HG03097 (cell line): ENCODE results near the gene FNBP1.

Experiments
- ATAC-seq: cut with Tn5 transposase; IDR thresholded peaks from one replicate; pipeline ENCODE4 v1.9.1; 2021; ENCODE audit not compliant: unreplicated experiment, low FRiP score

Gene FNBP1

GRCh38 chr9:129881547-129882324, 161.3 kb downstream of the FNBP1 start:
- ATAC-seq: no peak

GRCh38 chr9:129880654-129881546, 162.1 kb downstream of the FNBP1 start:
- ATAC-seq: no peak

- ATAC-seq: no peak
Measured at GRCh38 chr9:129879991-129880653, 162.9 kb downstream of the FNBP1 start.

- no peak for ATAC-seq
Measured at GRCh38 chr9:129879103-129879699, 163.8 kb downstream of the FNBP1 start.

- ATAC-seq: no peak
Measured at GRCh38 chr9:129878291-129878690, 164.7 kb downstream of the FNBP1 start.

- no peak for ATAC-seq
Measured at GRCh38 chr9:129876815-129877214, 166.2 kb downstream of the FNBP1 start.

GRCh38 chr9:129875687-129876395, 167.1 kb downstream of the FNBP1 start:
- ATAC-seq: no peak

- ATAC-seq: no peak
Measured at GRCh38 chr9:129875181-129875611, 167.8 kb downstream of the FNBP1 start.

GRCh38 chr9:129874261-129875101, 168.5 kb downstream of the FNBP1 start:
- no peak for ATAC-seq

- ATAC-seq: no peak
Measured at GRCh38 chr9:129873563-129874190, 169.3 kb downstream of the FNBP1 start.

- no peak for ATAC-seq
Measured at GRCh38 chr9:129871046-129871445, 171.9 kb downstream of the FNBP1 start.

GRCh38 chr9:129869585-129870501, 173.1 kb downstream of the FNBP1 start:
- ATAC-seq: no peak

GRCh38 chr9:129868872-129869486, 174.0 kb downstream of the FNBP1 start:
- ATAC-seq: no peak

GRCh38 chr9:129868023-129868871, 174.7 kb downstream of the FNBP1 start:
- ATAC-seq: no peak

- no peak for ATAC-seq
Measured at GRCh38 chr9:129867136-129868022, 175.6 kb downstream of the FNBP1 start.
